SU-DHL-6 (cell line): ENCODE results near the gene HOMER2.

Experiments
- H2AFZ ChIP-seq: fragments of 200-600 bp; sonication (generic); 2 replicates; pipeline ENCODE4 v1.6.1; 2014; ENCODE audit warnings: low read depth, mild to moderate bottlenecking, moderate library complexity, mixed read lengths, antibody characterized with exemption, low read length; ENCODE audit not compliant: severe bottlenecking
- H3F3A ChIP-seq: fragments of 200-600 bp; shearing (Covaris generic); 2 replicates; pipeline ENCODE4 v1.6.0; 2016; ENCODE audit warnings: antibody characterized with exemption, mild to moderate bottlenecking; ENCODE audit not compliant: insufficient read depth
- H3K27ac ChIP-seq: fragments of 200-600 bp; sonication (generic); 2 replicates; pipeline ENCODE4 v1.5.1; 2016; ENCODE audit warnings: low read depth, mild to moderate bottlenecking, low read length, moderate library complexity, mixed read lengths
- H3K27me3 ChIP-seq: fragments of 200-600 bp; sonication (generic), shearing (Covaris generic); 2 replicates; pipeline ENCODE4 v1.6.0; 2014; ENCODE audit warnings: mild to moderate bottlenecking, low read length
- H3K36me3 ChIP-seq: fragments of 200-600 bp; sonication (generic); 2 replicates; pipeline ENCODE4 v1.6.1; 2014; ENCODE audit warnings: mild to moderate bottlenecking, low read length, mixed read lengths
- H3K4me2 ChIP-seq: fragments of 300-600, 200-600 bp; shearing (Covaris generic), sonication (generic); 2 replicates; pipeline ENCODE4 v1.6.0; 2014; ENCODE audit warnings: low read length, low read depth, mild to moderate bottlenecking; ENCODE audit not compliant: poor library complexity, severe bottlenecking
- H3K4me3 ChIP-seq: fragments of 200-600 bp; sonication (generic); 2 replicates; pipeline ENCODE4 v1.5.1; 2014; ENCODE audit warnings: antibody characterized with exemption, low read length, mild to moderate bottlenecking, mixed read lengths; ENCODE audit not compliant: insufficient read depth, poor library complexity, severe bottlenecking
- H3K79me2 ChIP-seq: fragments of 200-600 bp; sonication (generic); 2 replicates; pipeline ENCODE4 v1.6.1; 2014; ENCODE audit warnings: mild to moderate bottlenecking, low read length, moderate library complexity; ENCODE audit not compliant: insufficient read depth
- H3K9ac ChIP-seq: fragments of 200-600 bp; sonication (generic); 2 replicates; pipeline ENCODE4 v1.7.0; 2014; ENCODE audit warnings: mild to moderate bottlenecking, low read length
- H3K9me2 ChIP-seq: fragments of 200-600 bp; sonication (generic); replicated peaks from 2 replicates; pipeline ENCODE4 v1.6.1; 2014; ENCODE audit warnings: low read length; ENCODE audit not compliant: insufficient read depth
- H3K9me3 ChIP-seq: fragments of 200-600 bp; sonication (generic); 2 replicates; pipeline ENCODE4 v1.6.1; 2014; ENCODE audit warnings: low read length, mixed read lengths; ENCODE audit not compliant: insufficient read depth
- H4K20me1 ChIP-seq: fragments of 200-600 bp; sonication (generic); 2 replicates; pipeline ENCODE4 v1.6.1; 2014; ENCODE audit warnings: low read depth, mild to moderate bottlenecking, antibody characterized with exemption, low read length, moderate library complexity, mixed read lengths
- CTCF ChIP-seq: fragments of 200-600 bp; sonication (generic); IDR thresholded peaks from one replicate; pipeline ENCODE4 v1.5.1; 2017; ENCODE audit warnings: antibody characterized with exemption, mild to moderate bottlenecking, low read length, moderate library complexity; ENCODE audit not compliant: insufficient read depth, poor library complexity, severe bottlenecking
- EZH2phosphoT487 ChIP-seq: fragments of 200-600 bp; sonication (generic), shearing (Covaris generic); conservative IDR thresholded peaks from 2 replicates; pipeline ENCODE4 v1.6.1; 2018; ENCODE audit warnings: mild to moderate bottlenecking, antibody characterized with exemption, low read length, moderate library complexity, mixed read lengths

HOMER2 gene

GRCh38 chr15:82862886-82863285 is 89.6 kb downstream of the HOMER2 start:
- no peak overlapping the region for H3K4me3 ChIP-seq
- H3K9ac ChIP-seq, result no peak overlapping the region
- H3K4me2 ChIP-seq, result no peak overlapping the region
- H3K27me3 ChIP-seq, result no peaks in the 10 kb centered on the region
- H4K20me1 ChIP-seq, result no peaks in the 10 kb centered on the region
- no peaks in the 10 kb centered on the region for H3K9me2 ChIP-seq
- no peak overlapping the region for H2AFZ ChIP-seq
- no peaks in the 10 kb centered on the region for H3K79me2 ChIP-seq
- H3K9me3 ChIP-seq, result no peaks in the 10 kb centered on the region
- H3F3A ChIP-seq, result no peaks in the 10 kb centered on the region
- no peak overlapping the region for H3K27ac ChIP-seq
- no peak for TF ChIP-seq CTCF
- no peak for TF ChIP-seq EZH2phosphoT487
- no peaks in the 10 kb centered on the region for H3K36me3 ChIP-seq

DNA sequence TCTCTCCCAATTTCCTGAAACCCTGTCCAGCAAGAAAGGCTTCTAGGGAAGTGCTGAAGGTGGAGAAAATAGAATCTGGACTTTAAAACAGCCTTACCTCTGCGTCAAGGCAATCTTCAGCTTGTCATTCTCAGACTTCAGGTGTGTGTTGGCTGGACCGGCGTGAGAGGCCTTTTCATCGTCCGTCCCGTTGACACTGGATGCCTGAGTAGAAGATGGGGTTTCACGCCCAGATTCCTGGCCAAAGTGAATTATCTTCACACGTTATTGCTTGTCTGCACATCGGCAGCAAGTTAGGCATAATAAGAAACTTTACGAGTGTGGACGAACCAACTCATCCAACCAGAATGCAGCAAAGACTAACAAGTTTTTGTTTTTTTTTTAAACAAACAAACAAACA is 93.6 kb downstream of the HOMER2 start:
- Histone ChIP-seq H3K9ac (no peak overlapping the region), H2AFZ (no peak overlapping the region), H3K36me3 (no peaks in the 10 kb centered on the region), H3K9me3 (no peaks in the 10 kb centered on the region), H3K4me2 (no peak overlapping the region), H3K27ac (no peak overlapping the region), H4K20me1 (no peaks in the 10 kb centered on the region), H3K79me2 (no peaks in the 10 kb centered on the region), H3F3A (no peaks in the 10 kb centered on the region), H3K4me3 (no peak overlapping the region), H3K27me3 (no peaks in the 10 kb centered on the region), H3K9me2 (no peaks in the 10 kb centered on the region)
- TF ChIP-seq CTCF (no peak), EZH2phosphoT487 (no peak)

DNA sequence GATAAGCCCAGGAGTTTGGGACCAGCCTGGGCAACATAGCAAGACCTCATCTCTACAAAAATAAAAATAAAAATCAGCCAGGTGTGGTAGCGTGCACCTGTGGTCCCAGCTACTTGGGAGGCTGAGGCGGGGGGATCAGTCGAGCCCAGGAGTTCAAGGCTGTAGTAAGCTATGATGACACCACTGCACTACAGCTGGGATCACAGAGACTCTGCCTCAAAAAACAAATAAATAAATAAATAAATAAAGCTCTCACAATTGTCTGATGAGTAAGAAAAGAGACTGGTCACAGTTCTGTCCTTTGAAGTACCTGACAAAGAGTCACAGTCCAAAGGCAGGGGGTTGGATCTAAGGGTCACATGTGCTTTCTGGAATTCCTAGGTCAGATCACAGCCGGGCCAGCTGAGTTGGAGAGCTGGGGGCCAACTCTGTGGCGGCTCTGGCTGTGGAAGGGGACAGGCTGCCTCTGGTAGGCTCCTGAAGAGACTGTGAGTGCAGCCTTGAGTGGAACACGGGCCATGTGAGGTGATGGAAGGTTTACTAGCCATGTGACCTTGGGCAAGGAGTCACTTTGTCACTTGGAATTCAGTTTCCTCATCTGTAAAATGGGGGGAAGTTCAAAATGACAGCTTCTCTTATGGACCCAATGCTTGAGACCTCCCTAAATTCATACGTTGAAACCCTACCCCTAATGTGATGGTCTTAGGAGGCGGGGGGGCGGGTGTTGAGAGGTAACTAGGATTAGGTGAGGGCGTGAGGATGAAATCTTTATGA is 95.9 kb downstream of the HOMER2 start:
- no peak overlapping the region for H3K4me3 ChIP-seq

More for the DNA sequence above, 95.9 kb downstream of the HOMER2 start:
- Histone ChIP-seq H3K79me2 (no peaks in the 10 kb centered on the region), H4K20me1 (no peaks in the 10 kb centered on the region), H3K4me2 (no peak overlapping the region), H3K36me3 (no peaks in the 10 kb centered on the region), H3K9ac (no peak overlapping the region), H3K9me2 (no peaks in the 10 kb centered on the region), H3K27me3 (no peaks in the 10 kb centered on the region), H3K9me3 (no peaks in the 10 kb centered on the region), H3F3A (no peaks in the 10 kb centered on the region), H2AFZ (no peak overlapping the region), H3K27ac (no peak overlapping the region)
- no peak for TF ChIP-seq CTCF
- no peak for TF ChIP-seq EZH2phosphoT487
